Stimulated activated naive B cell treated with anti-CD40 and anti-IgM and Interleukin-4, amounts not matched to agents 10 μg/mL and 1 μg/mL and 100 μg/mL, for 72 hours (primary cell): ENCODE data around the gene FSTL4.
A peak's percentile ranks its signal among the peaks of the same experiment; 100 is the strongest.

Experiments used
- ATAC-seq, 2 donors: fragments of 150-1000 bp; cut with Tn5 transposase; replicated peaks; 2 replicates each; pipeline ENCODE4 v1.10.0; 2021; ENCODE audit warnings: moderate library complexity in 1 of 2
- DNase-seq: peaks from one replicate; pipeline ENCODE4 v3.0.0; 2021
- H3K27ac Mint-ChIP-seq: one replicate; pipeline ENCODE4 v1.8.0; 2022; ENCODE audit warnings: mild to moderate bottlenecking, mixed read lengths
- H3K27me3 Mint-ChIP-seq, 2 donors: one replicate each; pipeline ENCODE4 v1.8.0; 2022; ENCODE audit warnings: mixed read lengths in 2 of 2
- H3K36me3 Mint-ChIP-seq, 2 donors: one replicate each; pipeline ENCODE4 v1.8.0; 2022; ENCODE audit warnings: mixed read lengths in 2 of 2, mild to moderate bottlenecking in 1 of 2
- H3K4me1 Mint-ChIP-seq, 2 donors: one replicate each; pipeline ENCODE4 v1.8.0; 2022; ENCODE audit warnings: mixed read lengths in 2 of 2, mild to moderate bottlenecking in 1 of 2
- H3K4me3 Mint-ChIP-seq, 2 donors: one replicate each; pipeline ENCODE4 v1.8.0; 2022; ENCODE audit warnings: mild to moderate bottlenecking in 2 of 2, mixed read lengths in 2 of 2, moderate library complexity in 1 of 2
- H3K9me3 Mint-ChIP-seq, 2 donors: one replicate each; pipeline ENCODE4 v1.8.0; 2022; ENCODE audit warnings: mixed read lengths in 2 of 2, mild to moderate bottlenecking in 1 of 2

Gene FSTL4

DNA sequence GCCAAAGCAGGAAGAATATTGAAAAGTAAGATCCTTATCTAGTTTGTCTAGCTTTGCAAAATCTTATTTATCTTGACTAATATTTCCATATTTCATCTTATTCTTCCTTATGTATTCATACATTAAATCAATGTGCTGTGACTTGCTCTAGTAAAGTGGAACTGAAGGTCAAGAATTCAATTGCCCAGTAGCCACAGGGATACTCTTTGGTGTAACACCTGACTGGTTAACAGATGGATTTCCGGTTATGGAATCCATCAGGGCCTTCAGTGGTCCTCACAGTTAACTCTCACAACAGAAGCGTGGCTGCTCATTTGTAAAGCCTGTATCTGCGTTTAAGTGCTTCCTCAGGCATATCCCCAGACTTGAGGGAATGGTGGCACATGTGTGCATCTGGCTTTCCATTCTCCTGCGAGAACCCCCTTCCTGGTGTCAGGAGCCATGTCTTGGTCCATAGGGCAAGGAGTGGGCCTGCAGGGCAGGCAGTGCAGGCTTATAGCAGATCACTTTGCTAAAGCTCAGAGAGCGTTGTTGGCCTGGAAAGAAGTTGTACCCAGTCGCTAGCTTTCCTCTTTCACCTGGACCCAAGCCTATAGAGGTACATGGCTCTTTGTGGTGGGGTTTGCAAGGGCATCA is 461.3 kb downstream of the FSTL4 start:
- Mint-ChIP-seq H3K4me1 (peaks cover 6 to 12% of the 10 kb centered on the region in 2 donors), H3K4me3 (no peak overlapping the region), H3K27ac (no peak overlapping the region), H3K36me3 (peaks cover 0 to 3% of the 10 kb centered on the region in 2 donors), H3K27me3 (peaks cover 0 to 3% of the 10 kb centered on the region in 2 donors), H3K9me3 (no peaks in the 10 kb centered on the region)
- DNase-seq = no peak
- no peak for ATAC-seq

DNA sequence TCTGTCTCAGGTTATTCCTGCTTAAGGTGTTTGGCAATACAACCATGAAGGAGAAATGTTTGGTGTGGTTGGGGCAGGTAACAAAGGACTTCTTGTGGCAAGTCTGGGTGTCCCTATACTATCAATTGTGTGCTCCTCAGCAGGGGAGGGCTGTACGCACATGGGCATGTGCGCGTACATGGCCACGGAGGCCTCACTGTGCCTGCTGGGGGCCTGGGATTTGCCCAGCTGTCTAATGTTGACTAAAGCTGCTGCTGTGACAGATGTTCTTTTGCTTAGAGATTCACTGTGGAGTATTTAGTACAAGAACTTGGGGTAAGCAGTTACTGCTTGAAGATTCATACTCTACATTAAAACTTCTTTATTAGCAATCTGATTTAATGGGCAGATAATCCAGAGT is 463.0 kb downstream of the FSTL4 start:
- Mint-ChIP-seq H3K36me3 (peaks cover 5 to 7% of the 10 kb centered on the region in 2 donors), H3K4me3 (no peak overlapping the region), H3K4me1 (peaks cover 16 to 21% of the 10 kb centered on the region in 2 donors), H3K9me3 (peaks cover 4% of the 10 kb centered on the region in 2 donors), H3K27ac (no peak overlapping the region), H3K27me3 (peaks cover 0 to 6% of the 10 kb centered on the region in 2 donors)
- DNase-seq (no peak), ATAC-seq (no peak)

DNA sequence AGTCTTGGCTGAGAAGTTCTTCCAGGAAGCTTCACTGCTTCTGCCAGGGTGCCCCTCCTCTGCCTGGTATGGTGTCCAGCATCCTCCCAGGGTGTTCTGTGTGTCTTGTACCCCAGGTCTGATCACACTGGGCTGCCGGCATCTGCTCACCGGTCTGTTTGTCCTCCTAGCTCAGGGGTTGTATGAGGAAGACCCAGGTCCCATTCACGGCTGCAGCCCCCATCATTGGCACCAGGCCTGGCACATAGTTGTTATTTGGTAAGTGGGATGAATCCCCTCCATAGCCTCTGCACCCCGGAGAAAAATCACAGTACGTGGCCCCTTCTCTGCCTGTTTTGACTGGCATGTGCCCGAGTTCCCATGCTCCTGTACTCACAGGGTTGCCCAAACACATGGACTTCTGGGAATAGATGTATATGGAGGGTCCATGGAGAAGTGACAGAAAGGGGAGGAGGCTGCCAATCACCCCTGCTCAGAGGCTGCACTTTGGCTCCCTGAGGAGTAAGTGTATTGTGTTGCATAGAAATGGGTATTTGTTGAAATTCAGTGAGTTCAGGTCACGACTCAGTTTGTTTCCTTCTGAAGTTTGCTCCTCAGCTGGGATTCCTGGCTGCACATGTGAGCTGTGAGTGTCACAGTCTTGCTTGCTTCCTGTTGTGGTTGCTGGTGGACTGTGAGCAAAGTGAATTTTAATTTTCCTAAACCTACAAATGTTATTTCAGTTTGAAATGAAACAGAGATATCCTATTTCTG is 464.4 kb downstream of the FSTL4 start:
- peaks cover 0 to 13% of the 10 kb centered on the region in 2 donors for H3K27me3 Mint-ChIP-seq
- ATAC-seq (no peak), DNase-seq (no peak)
- peaks cover 16 to 21% of the 10 kb centered on the region in 2 donors for H3K4me1 Mint-ChIP-seq
- H3K4me3 Mint-ChIP-seq = no peak overlapping the region
- peaks cover 12 to 15% of the 10 kb centered on the region in 2 donors for H3K9me3 Mint-ChIP-seq
- peaks cover 12 to 15% of the 10 kb centered on the region in 2 donors for H3K36me3 Mint-ChIP-seq
- no peak overlapping the region for H3K27ac Mint-ChIP-seq

DNA sequence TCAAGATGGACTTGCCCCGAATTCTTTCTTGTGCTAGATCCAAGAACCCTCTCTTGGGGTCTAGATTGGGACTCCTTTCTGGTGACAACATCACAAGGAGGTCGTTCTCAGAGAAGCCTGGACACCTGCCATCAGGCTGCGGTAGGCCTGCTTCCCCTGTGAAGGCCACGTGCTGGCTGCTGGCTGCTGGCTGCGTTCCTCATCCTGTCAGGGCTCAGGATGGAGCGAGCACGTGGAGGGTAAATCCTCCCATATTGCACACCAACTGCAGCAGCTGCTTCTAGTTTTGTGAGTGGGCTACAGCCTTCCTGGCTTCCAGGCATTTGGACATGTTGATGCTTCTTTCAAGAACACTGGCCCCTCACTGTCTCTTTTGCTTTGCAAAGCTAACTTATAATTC is 464.9 kb downstream of the FSTL4 start:
- Mint-ChIP-seq H3K27ac (no peak overlapping the region), H3K4me3 (no peak overlapping the region), H3K36me3 (peaks cover 12 to 15% of the 10 kb centered on the region in 2 donors), H3K9me3 (peaks cover 12 to 15% of the 10 kb centered on the region in 2 donors), H3K27me3 (peaks cover 0 to 13% of the 10 kb centered on the region in 2 donors), H3K4me1 (peaks cover 16 to 21% of the 10 kb centered on the region in 2 donors)
- no peak for DNase-seq
- peak in 1 of 2 donors; percentile 37 for ATAC-seq
